SK-N-SH (cell line): ENCODE measurements around the gene MAPRE3. TPM values are rescaled to one million over a fixed set of nuclear protein-coding genes. Genes with fewer than 3 reads are reported as not detected.
A peak's percentile ranks its signal among the peaks of the same experiment; 100 is the strongest.

Source experiments
- CTCF ChIA-PET: fragments of 300-600, 350-600 bp; formaldehyde crosslinking; extraction: SDS; loops from one replicate; lab custom pipeline; 2021; lab: Yijun Ruan, JAX
- POLR2A ChIA-PET: fragments of 350-600 bp; sonication (Branson Sonifier 250); formaldehyde crosslinking; extraction: SDS; loops from one replicate; lab custom pipeline; 2020; ENCODE audit warnings: antibody characterized with exemption, inconsistent platforms; lab: Yijun Ruan, JAX
- DNase-seq: peaks from one replicate; pipeline ENCODE4 v3.0.0; 2012
- H2AFZ ChIP-seq: fragments of 200-600 bp; sonication (generic); 2 replicates; pipeline ENCODE4 v1.8.1; 2016; ENCODE audit warnings: antibody characterized with exemption, mild to moderate bottlenecking, low read depth
- H3F3A ChIP-seq: fragments of 200-600 bp; sonication (generic); replicated peaks from 2 replicates; pipeline ENCODE3; 2016; ENCODE audit warnings: antibody characterized with exemption, mild to moderate bottlenecking; ENCODE audit not compliant: insufficient read depth
- H3K27ac ChIP-seq, 2 experiments: fragments of 200-500 bp in 1 of 2; fragments of 200-600 bp in 1 of 2; sonication (Bioruptor generic) in 1 of 2; sonication (generic), shearing (Covaris generic) in 1 of 2; 2 replicates each; pipeline versions ENCODE4 v1.5.1 to v1.6.1; 2014 to 2016; ENCODE audit warnings: low read depth in 2 of 2, inconsistent platforms in 1 of 2, low read length in 1 of 2, mild to moderate bottlenecking in 1 of 2, mixed read lengths in 1 of 2
- H3K27me3 ChIP-seq: fragments of 200-600 bp; sonication (generic), shearing (Covaris generic); 2 replicates; pipeline ENCODE4 v1.6.1; 2016; ENCODE audit warnings: mixed run types; ENCODE audit not compliant: insufficient read depth
- H3K36me3 ChIP-seq, 2 experiments: fragments of 200-500 bp in 1 of 2; fragments of 200-600 bp in 1 of 2; sonication (Bioruptor generic) in 1 of 2; sonication (generic) in 1 of 2; replicated peaks in 1 of 2; 2 replicates each; pipeline versions ENCODE3 to v1.5.1; 2014 to 2016; ENCODE audit warnings: low read length in 1 of 2, mild to moderate bottlenecking in 1 of 2; ENCODE audit not compliant: insufficient read depth in 2 of 2, control insufficient read depth in 1 of 2
- H3K4me1 ChIP-seq, 2 experiments: fragments of 200-500 bp in 1 of 2; fragments of 200-600 bp in 1 of 2; sonication (Bioruptor generic) in 1 of 2; sonication (generic), shearing (Covaris generic) in 1 of 2; 2 replicates each; pipeline versions ENCODE4 v1.5.1 to v1.6.1; 2014 to 2016; ENCODE audit warnings: low read depth in 1 of 2, low read length in 1 of 2, mixed run types in 1 of 2; ENCODE audit not compliant: insufficient read depth in 2 of 2, control insufficient read depth in 1 of 2
- H3K4me2 ChIP-seq: fragments of 200-600 bp; sonication (generic), shearing (Covaris generic); 2 replicates; pipeline ENCODE4 v1.6.1; 2017; ENCODE audit warnings: mixed run types
- H3K4me3 ChIP-seq, 2 experiments: fragments of 200-500 bp in 1 of 2; fragments of 200-600 bp in 1 of 2; sonication (Bioruptor generic) in 1 of 2; sonication (generic), shearing (Covaris generic) in 1 of 2; 2 replicates each; pipeline versions ENCODE4 v1.5.1 to v1.8.1; 2014 to 2016; ENCODE audit warnings: low read depth in 2 of 2, inconsistent platforms in 1 of 2, low read length in 1 of 2, mild to moderate bottlenecking in 1 of 2, mixed read lengths in 1 of 2, moderate library complexity in 1 of 2
- H3K79me2 ChIP-seq: fragments of 200-600 bp; sonication (generic); 2 replicates; pipeline ENCODE4 v1.8.1; 2017; ENCODE audit warnings: mild to moderate bottlenecking; ENCODE audit not compliant: insufficient read depth
- H3K9ac ChIP-seq: fragments of 200-600 bp; sonication (generic); 2 replicates; pipeline ENCODE4 v1.6.1; 2017; ENCODE audit warnings: mixed run types
- H3K9me2 ChIP-seq: fragments of 200-600 bp; sonication (generic); 2 replicates; pipeline ENCODE4 v1.6.1; 2017; ENCODE audit warnings: mixed run types
- H3K9me3 ChIP-seq: fragments of 200-600 bp; sonication (generic); 2 replicates; pipeline ENCODE4 v1.6.1; 2017; ENCODE audit warnings: mixed run types, mild to moderate bottlenecking, moderate library complexity
- H4K20me1 ChIP-seq: fragments of 200-600 bp; sonication (generic); 2 replicates; pipeline ENCODE4 v1.6.1; 2017; ENCODE audit warnings: mild to moderate bottlenecking, mixed run types; ENCODE audit not compliant: insufficient read depth
- EZH2phosphoT487 ChIP-seq: fragments of 200-600 bp; sonication (generic); IDR thresholded peaks from 2 replicates; pipeline ENCODE4 v1.6.1; 2017; ENCODE audit warnings: low read depth, mixed run types, mild to moderate bottlenecking, antibody characterized with exemption, moderate library complexity, borderline replicate concordance
- GABPA ChIP-seq: IDR thresholded peaks from 2 replicates; pipeline ENCODE4 v1.4.0; 2012; ENCODE audit warnings: low read depth, mild to moderate bottlenecking
- GATA2 ChIP-seq: sonication (generic); formaldehyde crosslinking; IDR thresholded peaks from 2 replicates; pipeline ENCODE4 v1.5.0; 2020; ENCODE audit warnings: mild to moderate bottlenecking, missing genetic modification reagents
- TEAD4 ChIP-seq: IDR thresholded peaks from 2 replicates; pipeline ENCODE4 v1.4.0; 2012; ENCODE audit warnings: mild to moderate bottlenecking, borderline replicate concordance; ENCODE audit not compliant: insufficient read depth
- ZBTB33 ChIP-seq: IDR thresholded peaks from 2 replicates; pipeline ENCODE4 v1.4.0; 2012; ENCODE audit warnings: low read depth, borderline replicate concordance
- WGBS: methylation state at CpG from one replicate; pipeline ENCODE4 v1.1.6; 2017; ENCODE audit warnings: low lambda C conversion rate; 5-methylcytosine and 5-hydroxymethylcytosine counted together
- polyA plus RNA-seq, 3 experiments: library from polyadenylated mRNA; depleted of rRNA; stranded (reverse); fragments of >200 nt; gene quantifications; 2 replicates each; pipeline ENCODE4 v1.2.3, GENCODE V29; 2012

Gene MAPRE3
- polyA plus RNA-seq, 1 of the 3 experiments (the other 2 are of a cell fraction): 24.4 TPM

GRCh38 chr2:27076323-27076722 is 105.9 kb downstream of the MAPRE3 start:
- no peaks in the 10 kb centered on the region; the same call in 1 of the 2 replicates for H4K20me1 ChIP-seq
- ChIA-PET CTCF (interaction anchor here (0.9 to 14.6 kb wide), 6 partner anchors 9 to 115 kb away, joined by 3 to 227 read pairs (median 16); partner anchors contain the start of genes AGBL5, OST4 and TMEM214), POLR2A (interaction anchor here (1.3 to 4.0 kb wide), 2 partner anchors 15 to 26 kb away, joined by 3 to 42 read pairs; partner anchors contain the start of gene AGBL5)
- peaks cover 43 to 75% of the 10 kb centered on the region in 2 experiments for H3K4me1 ChIP-seq
- no peaks in the 10 kb centered on the region for H3K9me3 ChIP-seq
- peaks cover under 1 to 9% of the 10 kb centered on the region in 2 experiments for H3K36me3 ChIP-seq
- TF ChIP-seq EZH2phosphoT487 (no peak), GABPA (no peak), ZBTB33 (no peak), GATA2 (no peak), TEAD4 (no peak)
- H3K79me2 ChIP-seq: peaks cover 27% of the 10 kb centered on the region
- H3K9ac ChIP-seq: no peak overlapping the region
- DNase-seq: no peak
- H3K27ac ChIP-seq: peak overlapping the region in 1 of 2 experiments; percentile 84; a peak in 2 of 4 replicates
- no peaks in the 10 kb centered on the region for H3K27me3 ChIP-seq
- peaks cover 17% of the 10 kb centered on the region for H3F3A ChIP-seq
- no peak overlapping the region for H3K4me2 ChIP-seq
- H3K4me3 ChIP-seq: no peak overlapping the region
- 95% methylated on average over 4 of the region's 4 CpGs for WGBS
- H2AFZ ChIP-seq: no peak overlapping the region
- H3K9me2 ChIP-seq: no peaks in the 10 kb centered on the region

Other genes starting within 250 kb of the MAPRE3 start
- gene SLC35F6, start 206.4 kb upstream of the MAPRE3 start, polyA plus RNA-seq (2012; rRNA removed): 15.9 and 16.0 TPM in 2 replicates
- 17.0 and 19.5 TPM in 2 replicates for gene CENPA, start 184.6 kb upstream of the MAPRE3 start, polyA plus RNA-seq (2012; rRNA removed)
- gene DPYSL5, start 122.5 kb upstream of the MAPRE3 start, polyA plus RNA-seq (2012; rRNA removed): 0.79 and 1.8 TPM in 2 replicates
- 69.4 and 80.2 TPM in 2 replicates for gene TMEM214, start 62.3 kb downstream of the MAPRE3 start, polyA plus RNA-seq (2012; rRNA removed)
- gene AGBL5, start 81.0 kb downstream of the MAPRE3 start, polyA plus RNA-seq (2012; rRNA removed): 45.5 and 47.8 TPM in 2 replicates
- gene OST4, start 101.0 kb downstream of the MAPRE3 start, polyA plus RNA-seq (2012; rRNA removed): 876 and 1,851 TPM in 2 replicates
- 184 and 286 TPM in 2 replicates for gene EMILIN1, start 108.0 kb downstream of the MAPRE3 start, polyA plus RNA-seq (2012; rRNA removed)
- gene KHK, start 116.1 kb downstream of the MAPRE3 start, polyA plus RNA-seq (2012; rRNA removed): 6.5 and 10.3 TPM in 2 replicates
- 17.1 and 18.3 TPM in 2 replicates for gene CGREF1, start 148.5 kb downstream of the MAPRE3 start, polyA plus RNA-seq (2012; rRNA removed)
- gene ABHD1, start 153.2 kb downstream of the MAPRE3 start, polyA plus RNA-seq (2012; rRNA removed): 3.3 and 4.1 TPM in 2 replicates
- gene PREB, start 164.0 kb downstream of the MAPRE3 start, polyA plus RNA-seq (2012; rRNA removed): 47.9 and 51.3 TPM in 2 replicates
- gene PRR30, start 168.8 kb downstream of the MAPRE3 start, polyA plus RNA-seq (2012; rRNA removed): not detected in 2 replicates
- gene TCF23, start 178.4 kb downstream of the MAPRE3 start, polyA plus RNA-seq (2012; rRNA removed): not detected in 2 replicates
- gene ATRAID, start 241.4 kb downstream of the MAPRE3 start, polyA plus RNA-seq (2012; rRNA removed): 289 and 366 TPM in 2 replicates
- gene SLC5A6, start 241.6 kb downstream of the MAPRE3 start, polyA plus RNA-seq (2012; rRNA removed): 75.7 and 85.0 TPM in 2 replicates
- 29.3 and 47.6 TPM in 2 replicates for gene CAD, start 246.7 kb downstream of the MAPRE3 start, polyA plus RNA-seq (2012; rRNA removed)